H1 (cell line): Measurements from ENCODE around the gene CLBA1.

Experiments
- CTCF ChIP-seq, 3 experiments: IDR thresholded peaks; 1 replicate in 2 of 3; 2 replicates in 1 of 3; pipeline versions ENCODE4 v1.5.1 to v1.6.1; 2011; ENCODE audit warnings: low read length in 3 of 3, mild to moderate bottlenecking in 3 of 3, inconsistent platforms in 2 of 3, low read depth in 1 of 3, moderate library complexity in 1 of 3; ENCODE audit not compliant: insufficient read depth in 1 of 3; ENCODE audit errors: control extremely low read depth in 1 of 3
- MAX ChIP-seq: IDR thresholded peaks from 2 replicates; pipeline ENCODE4 v1.6.1; 2012; ENCODE audit warnings: inconsistent platforms
- POLR2A ChIP-seq, 2 experiments: IDR thresholded peaks; 1 replicate in 1 of 2; 2 replicates in 1 of 2; pipeline ENCODE4 v1.6.1; 2011; ENCODE audit warnings: low read depth in 2 of 2, low read length in 2 of 2, mild to moderate bottlenecking in 2 of 2; ENCODE audit errors: control extremely low read depth in 1 of 2
- POLR2AphosphoS5 ChIP-seq: IDR thresholded peaks from 2 replicates; pipeline ENCODE4 v1.6.1; 2011; ENCODE audit warnings: low read depth, low read length
- RAD21 ChIP-seq, 2 experiments: IDR thresholded peaks in 1 of 2; conservative IDR thresholded peaks in 1 of 2; 2 replicates each; pipeline ENCODE4 v1.6.1; 2011; ENCODE audit warnings: low read depth in 2 of 2, low read length in 2 of 2, improper control_type of control experiment in 1 of 2, inconsistent platforms in 1 of 2, mild to moderate bottlenecking in 1 of 2, moderate library complexity in 1 of 2
- SIRT6 ChIP-seq: IDR thresholded peaks from one replicate; pipeline ENCODE4 v1.7.1; 2012; ENCODE audit warnings: low read length, inconsistent platforms

GRCh38 chr14:104970231-104971068 is 15.1 kb upstream of the CLBA1 start:
- TF ChIP-seq POLR2A (IDR thresholded peaks at IDR 0.05; ENCODE audit: control extremely low read depth in 1 of 2, low read depth in 2 of 2, low read length in 2 of 2) (no peak), CTCF (IDR thresholded peaks at IDR 0.05; ENCODE audit: control extremely low read depth in 1 of 3, insufficient read depth in 1 of 3, low read depth in 1 of 3, low read length in 3 of 3) (no peak), RAD21 (IDR thresholded peaks at IDR 0.05 in 1 of 2, conservative IDR thresholded peaks at IDR 0.05 in 1 of 2; ENCODE audit: low read depth in 2 of 2, low read length in 2 of 2) (no peak), POLR2AphosphoS5 (no peak), SIRT6 (no peak), MAX (no peak)
